Heart left ventricle (tissue), 16 donors: ENCODE data around the gene ZNF273. TPM values are rescaled to one million over a fixed set of nuclear protein-coding genes. Genes with fewer than 3 reads are reported as not detected.

Experiments
- ATAC-seq, 4 donors: fragments of 200-7000 bp; cut with Tn5 transposase; one replicate each; pipeline ENCODE4 v1.9.1; 2020 to 2022; ENCODE audit warnings: moderate library complexity in 4 of 4, mild to moderate bottlenecking in 3 of 4, moderate number of reproducible peaks in 1 of 4
- DNase-seq, 5 donors: peaks; one replicate each; pipeline ENCODE4 v3.0.0-alpha.2; 2020
- H3K27ac ChIP-seq, 12 donors: fragments of 200-600 bp; sonication (generic) in 4 of 12; one replicate each; pipeline versions ENCODE4 v1.5.0 to v1.8.0; 2016 to 2022; ENCODE audit warnings: mild to moderate bottlenecking in 2 of 12
- H3K27me3 ChIP-seq, 9 donors: fragments of 200-600 bp; sonication (generic) in 2 of 9; one replicate each; pipeline versions ENCODE4 v1.5.1 to v1.8.0; 2016 to 2022; ENCODE audit warnings: mild to moderate bottlenecking in 3 of 9
- H3K36me3 ChIP-seq, 9 donors: fragments of 200-600 bp; sonication (generic) in 2 of 9; one replicate each; pipeline versions ENCODE4 v1.5.0 to v1.8.0; 2018 to 2022; ENCODE audit warnings: mild to moderate bottlenecking in 2 of 9
- H3K4me1 ChIP-seq, 12 donors: fragments of 200-600 bp; sonication (generic) in 4 of 12; one replicate each; pipeline versions ENCODE4 v1.5.0 to v1.8.0; 2016 to 2022; ENCODE audit warnings: mild to moderate bottlenecking in 3 of 12
- H3K4me3 ChIP-seq, 12 donors: fragments of 200-600 bp; sonication (generic) in 4 of 12; one replicate each; pipeline versions ENCODE4 v1.5.0 to v1.8.0; 2017 to 2022; ENCODE audit warnings: mild to moderate bottlenecking in 9 of 12, moderate library complexity in 4 of 12
- H3K9me3 ChIP-seq, 12 donors: fragments of 200-600 bp; sonication (generic) in 4 of 12; one replicate each; pipeline versions ENCODE4 v1.5.0 to v1.8.0; 2016 to 2022; ENCODE audit warnings: mild to moderate bottlenecking in 1 of 12
- CTCF ChIP-seq, 12 donors: fragments of 200-600 bp; sonication (generic) in 4 of 12; IDR thresholded peaks; one replicate each; pipeline versions ENCODE4 v1.5.0 to v1.8.0; 2018 to 2022; ENCODE audit warnings: antibody characterized with exemption in 12 of 12, mild to moderate bottlenecking in 5 of 12
- POLR2A ChIP-seq, 2 donors: fragments of 450-650 bp; IDR thresholded peaks; one replicate each; pipeline ENCODE4 v1.6.1; 2017; ENCODE audit warnings: antibody characterized with exemption in 2 of 2, mild to moderate bottlenecking in 2 of 2, moderate library complexity in 2 of 2
- WGBS, 4 donors: extraction: QIAGEN DNeasy Blood & Tissue Kit in 2 of 4; methylation state at CpG; one replicate each; pipeline versions ENCODE4 v1.1.5 to v1.1.7; 2013 to 2018; 5-methylcytosine and 5-hydroxymethylcytosine counted together
- intact Hi-C, 10 donors: fragments of 100-400 bp; cut with DNase I; formaldehyde crosslinking; loops; one replicate each; pipeline versions ENCODE4 v1.11.1 to v1.14.2; 2022
- polyA plus RNA-seq, 2 donors: library from polyadenylated mRNA; stranded (reverse); fragments of 200-250 nt; gene quantifications; one replicate each; pipeline ENCODE4 v1.2.3, GENCODE V29; 2013
- total RNA-seq, 9 donors: library from RNA; depleted of rRNA in 2 of 9; stranded (reverse); fragments of >200 nt in 2 of 9; fragmentation: NEBNext Ultra II Directional in 3 of 9; extraction: Animal tissue kit (Norgen Biotek cat#: 25700) in 3 of 9; gene quantifications; one replicate each; pipeline versions ENCODE4 v1.1.0 to v1.2.4, GENCODE V29; 2016 to 2023
- donor health status: ischemic (EF 13 %, LVEDD 7.1; RV severe dilation, severe dysfunction).
- donor health status: healthy with polysubstance abuse.
- donor health status: DM: no; HTN: yes; CAD: no.
- donor health status: DM: no; HTN: no; CAD: no.
- donor health status: ischemic (EF 25% LVEDD 6.9; RV normal size, moderate dysfunction).
- donor health status: ischemic (EF 25% LVEDD 5.7; RV mildly dilated, moderate dysfunction).
- donor health status: healthy.
- donor health status: DM: yes; HTN: yes; CAD: no.
- donor health status: ischemic (EF 35%, LVEDD 5.7; RV mildly dilated, moderate dysfunction).
- donor health status: nonischemic (EF 11% LVEDD 7.7; RV severe dilation, severe dysfunction).
- donor health status: DM: yes; HTN: yes; CAD: no.
- donor health status: PGD.
- donor health status: ischemic (EF 29% LVEDD 5.4; RV normal size, mild dysfunction).
- donor health status: nonischemic (EF 23%, LVEDD 6.1; RV moderate dilation, normal function).

ZNF273 gene
- total and polyA plus RNA-seq, 11 donors = 0.56 to 4.2 (median 1.3) TPM

GRCh38 chr7:64872351-64873154 is 30.5 kb upstream of the ZNF273 start:
- Histone ChIP-seq H3K4me1 (peaks cover 0 to 8% (median 0%) of the 10 kb centered on the region in 12 donors), H3K36me3 (no peaks in the 10 kb centered on the region), H3K9me3 (no peaks in the 10 kb centered on the region), H3K27ac (no peak overlapping the region), H3K27me3 (peaks cover 0 to 15% (median 0%) of the 10 kb centered on the region in 9 donors), H3K4me3 (no peak overlapping the region)
- no peak for DNase-seq
- 89 to 93% (median 91%) methylated on average over 35 to 36 of the region's 36 CpGs for WGBS, 4 donors
- ATAC-seq = no peak
- TF ChIP-seq CTCF (IDR thresholded peaks at IDR 0.05) = no peak
- no peak for TF ChIP-seq POLR2A (IDR thresholded peaks at IDR 0.05)
- intact Hi-C loops = no loop called here

GRCh38 chr7:64873155-64873500 is 29.9 kb upstream of the ZNF273 start:
- Histone ChIP-seq H3K27me3 (peaks cover 0 to 15% (median 0%) of the 10 kb centered on the region in 9 donors), H3K27ac (no peak overlapping the region), H3K4me3 (no peak overlapping the region), H3K36me3 (no peaks in the 10 kb centered on the region), H3K9me3 (no peaks in the 10 kb centered on the region), H3K4me1 (peaks cover 0 to 10% (median 0%) of the 10 kb centered on the region in 12 donors)
- TF ChIP-seq POLR2A (IDR thresholded peaks at IDR 0.05) (no peak), CTCF (IDR thresholded peaks at IDR 0.05) (no peak)
- intact Hi-C loops = no loop called here
- WGBS, 4 donors = 91 to 98% (median 97%) methylated on average over 10 of the region's 10 CpGs
- ATAC-seq (no peak), DNase-seq (no peak)

- no peak for DNase-seq
- intact Hi-C loops = no loop called here
- no peaks in the 10 kb centered on the region for H3K36me3 ChIP-seq
- 64 to 70% (median 67%) methylated on average over 5 of the region's 5 CpGs for WGBS, 4 donors
- TF ChIP-seq CTCF (IDR thresholded peaks at IDR 0.05) (no peak), POLR2A (IDR thresholded peaks at IDR 0.05) (no peak)
- no peaks in the 10 kb centered on the region for H3K9me3 ChIP-seq
- H3K4me3 ChIP-seq = no peak overlapping the region
- peaks cover 0 to 15% (median 0%) of the 10 kb centered on the region in 9 donors for H3K27me3 ChIP-seq
- peaks cover 0 to 10% (median 0%) of the 10 kb centered on the region in 12 donors for H3K4me1 ChIP-seq
- ATAC-seq = no peak
- no peak overlapping the region for H3K27ac ChIP-seq
Observed at GRCh38 chr7:64873517-64873916, 29.6 kb upstream of the ZNF273 start.

GRCh38 chr7:64874114-64874513 is 29.0 kb upstream of the ZNF273 start:
- no peak for ATAC-seq
- no peak overlapping the region for H3K4me3 ChIP-seq
- peaks cover 0 to 10% (median 0%) of the 10 kb centered on the region in 12 donors for H3K4me1 ChIP-seq
- no peak for TF ChIP-seq CTCF (IDR thresholded peaks at IDR 0.05)
- TF ChIP-seq POLR2A (IDR thresholded peaks at IDR 0.05) = no peak
- no peak for DNase-seq
- WGBS, 4 donors = 67 to 72% (median 70%) methylated on average over 10 of the region's 10 CpGs
- intact Hi-C loops = no loop called here
- H3K9me3 ChIP-seq = no peaks in the 10 kb centered on the region
- no peaks in the 10 kb centered on the region for H3K36me3 ChIP-seq
- no peak overlapping the region for H3K27ac ChIP-seq
- H3K27me3 ChIP-seq = peaks cover 0 to 12% (median 0%) of the 10 kb centered on the region in 9 donors
